Ascending aorta (tissue), 2 donors: ENCODE results near the gene KDM6A. TPM values are rescaled to one million over a fixed set of nuclear protein-coding genes. Genes with fewer than 3 reads are reported as not detected.
"Not testable (repeated sequence)": the region's sequence is repeated elsewhere in the genome, so short reads cannot be mapped to it uniquely, and the experiment has no call there.

ENCODE experiments used
- DNase-seq, 2 donors: peaks; one replicate each; pipeline ENCODE4 v3.0.0-alpha.2; 2019; ENCODE audit warnings: low spot score in 2 of 2
- H3K27ac ChIP-seq, 2 donors: fragments of 200-600 bp; sonication (generic); one replicate each; pipeline ENCODE4 v1.5.1; 2016 to 2017; ENCODE audit warnings: mild to moderate bottlenecking in 1 of 2
- H3K27me3 ChIP-seq: fragments of 200-600 bp; sonication (generic); one replicate; pipeline ENCODE4 v1.5.1; 2017
- H3K36me3 ChIP-seq, 2 donors: fragments of 200-600 bp; sonication (generic); one replicate each; pipeline ENCODE4 v1.5.1; 2016
- H3K4me1 ChIP-seq, 2 donors: fragments of 200-600 bp; sonication (generic); one replicate each; pipeline ENCODE4 v1.5.1; 2016 to 2017; ENCODE audit warnings: mild to moderate bottlenecking in 1 of 2
- H3K4me3 ChIP-seq, 2 donors: fragments of 200-600 bp; sonication (generic); one replicate each; pipeline ENCODE4 v1.5.1; 2016 to 2017; ENCODE audit warnings: mild to moderate bottlenecking in 1 of 2
- H3K9me3 ChIP-seq, 2 donors: fragments of 200-600 bp; sonication (generic); one replicate each; pipeline ENCODE4 v1.5.1; 2016
- CTCF ChIP-seq, 3 experiments: fragments of 200-600 bp in 2 of 3; fragments of 450-650 bp in 1 of 3; sonication (generic) in 2 of 3; IDR thresholded peaks; one replicate each; pipeline ENCODE4 v1.5.1; 2016 to 2019; ENCODE audit warnings: antibody characterized with exemption in 3 of 3, mild to moderate bottlenecking in 1 of 3, moderate library complexity in 1 of 3
- intact Hi-C: fragments of 100-400 bp; cut with DNase I; formaldehyde crosslinking; loops from one replicate; pipeline ENCODE4 v1.15.1; 2023
- total RNA-seq: library from RNA; depleted of rRNA; stranded (reverse); fragments of >200 nt; gene quantifications from one replicate; pipeline ENCODE4 v1.1.0, GENCODE V29; 2016

Gene KDM6A
- total RNA-seq, 1 donor from 2014 or later, result 16.3 TPM

- DNase-seq, result no peak
- no peak overlapping the region for H3K27ac ChIP-seq
- intact Hi-C loops, result no loop called here
- H3K9me3 ChIP-seq, result no peaks in the 10 kb centered on the region
- no peak overlapping the region for H3K4me3 ChIP-seq
- H3K4me1 ChIP-seq, result peaks cover 0 to 14% of the 10 kb centered on the region in 2 donors
- H3K27me3 ChIP-seq, result no peaks in the 10 kb centered on the region
- TF ChIP-seq CTCF (IDR thresholded peaks at IDR 0.05), result no peak
- no peaks in the 10 kb centered on the region for H3K36me3 ChIP-seq
Observed at GRCh38 chrX:44935640-44936039, 62.7 kb downstream of the KDM6A start.

GRCh38 chrX:44937606-44938005, 64.6 kb downstream of the KDM6A start:
- TF ChIP-seq CTCF (IDR thresholded peaks at IDR 0.05), result no peak
- Histone ChIP-seq H3K36me3 (no peaks in the 10 kb centered on the region), H3K4me1 (peaks cover 0 to 14% of the 10 kb centered on the region in 2 donors), H3K27me3 (no peaks in the 10 kb centered on the region), H3K27ac (no peak overlapping the region), H3K4me3 (no peak overlapping the region), H3K9me3 (no peaks in the 10 kb centered on the region)
- intact Hi-C loops, result no loop called here
- no peak for DNase-seq

- Histone ChIP-seq H3K27me3 (no peaks in the 10 kb centered on the region), H3K4me3 (no peak overlapping the region), H3K4me1 (peaks cover 0 to 14% of the 10 kb centered on the region in 2 donors), H3K9me3 (peaks cover 0 to 1% of the 10 kb centered on the region in 2 donors), H3K27ac (no peak overlapping the region), H3K36me3 (no peaks in the 10 kb centered on the region)
- TF ChIP-seq CTCF (IDR thresholded peaks at IDR 0.05), result no peak
- intact Hi-C loops, result no loop called here
- no peak for DNase-seq
Observed at GRCh38 chrX:44938111-44938510, 65.1 kb downstream of the KDM6A start.

GRCh38 chrX:44940541-44940940, 67.6 kb downstream of the KDM6A start:
- H3K4me1 ChIP-seq, intact Hi-C loops, H3K27me3 ChIP-seq, H3K4me3 ChIP-seq, H3K27ac ChIP-seq, H3K36me3 ChIP-seq, DNase-seq: not testable (repeated sequence)
- peaks cover 0 to 17% of the 10 kb centered on the region in 2 donors for H3K9me3 ChIP-seq

- no peak for DNase-seq
- TF ChIP-seq CTCF (IDR thresholded peaks at IDR 0.05), result no peak
- Histone ChIP-seq H3K27me3 (no peaks in the 10 kb centered on the region), H3K27ac (no peak overlapping the region), H3K36me3 (no peaks in the 10 kb centered on the region), H3K4me3 (no peak overlapping the region), H3K4me1 (peaks cover 0 to under 1% of the 10 kb centered on the region in 2 donors), H3K9me3 (peaks cover 0 to 20% of the 10 kb centered on the region in 2 donors)
- intact Hi-C loops, result no loop called here
Observed at GRCh38 chrX:44943007-44943406, 70.0 kb downstream of the KDM6A start.

- Histone ChIP-seq H3K27me3 (no peaks in the 10 kb centered on the region), H3K36me3 (no peaks in the 10 kb centered on the region), H3K4me1 (no peaks in the 10 kb centered on the region), H3K4me3 (no peak overlapping the region), H3K27ac (no peak overlapping the region), H3K9me3 (peaks cover 0 to 20% of the 10 kb centered on the region in 2 donors)
- intact Hi-C loops, result no loop called here
- no peak for TF ChIP-seq CTCF (IDR thresholded peaks at IDR 0.05)
- DNase-seq, result no peak
Observed at GRCh38 chrX:44944894-44945293, 71.9 kb downstream of the KDM6A start.
